GM21381 (cell line): ENCODE results near the gene NCBP2.
A peak's percentile ranks its signal among the peaks of the same experiment; 100 is the strongest.

ENCODE experiments used
- ATAC-seq: cut with Tn5 transposase; IDR thresholded peaks from one replicate; pipeline ENCODE4 v1.9.1; 2021; ENCODE audit warnings: mild to moderate bottlenecking, moderate library complexity; ENCODE audit not compliant: unreplicated experiment

Gene NCBP2

DNA sequence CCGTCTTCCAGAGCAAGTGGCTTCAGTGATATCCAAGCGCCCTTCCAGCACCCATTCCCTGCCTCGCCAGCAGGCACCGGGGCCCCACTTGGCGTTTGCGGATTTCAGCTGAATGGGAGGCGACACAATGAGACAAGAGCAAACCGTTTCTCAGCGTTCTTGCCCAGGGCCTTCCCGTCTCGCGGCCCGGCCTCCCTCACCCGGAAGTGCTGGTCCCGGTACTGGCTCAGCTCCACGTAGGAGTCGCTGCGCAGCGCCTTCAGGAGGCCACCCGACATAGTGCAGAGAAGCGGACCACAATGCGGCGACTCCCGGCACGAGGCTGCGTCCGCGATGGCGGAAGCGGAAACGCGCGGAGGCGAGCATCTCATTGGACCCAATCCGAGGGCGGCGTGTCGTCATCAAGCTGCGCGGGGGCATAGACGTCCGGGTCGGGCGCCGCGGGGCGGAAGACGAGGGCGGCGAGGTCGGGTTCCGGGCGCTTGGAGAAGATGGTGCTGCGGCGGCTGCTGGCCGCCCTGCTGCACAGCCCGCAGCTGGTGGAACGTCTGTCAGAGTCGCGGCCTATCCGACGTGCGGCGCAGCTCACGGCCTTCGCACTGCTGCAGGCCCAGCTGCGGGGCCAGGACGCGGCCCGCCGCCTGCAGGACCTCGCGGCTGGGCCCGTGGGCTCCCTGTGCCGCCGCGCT lies at the start of gene NCBP2:
TSS of gene NCBP2 (minus strand) at position 303 of the 689 bp plus-strand sequence. CDS start at position 278, 25 bp downstream.
- ATAC-seq: peak; percentile 94

DNA sequence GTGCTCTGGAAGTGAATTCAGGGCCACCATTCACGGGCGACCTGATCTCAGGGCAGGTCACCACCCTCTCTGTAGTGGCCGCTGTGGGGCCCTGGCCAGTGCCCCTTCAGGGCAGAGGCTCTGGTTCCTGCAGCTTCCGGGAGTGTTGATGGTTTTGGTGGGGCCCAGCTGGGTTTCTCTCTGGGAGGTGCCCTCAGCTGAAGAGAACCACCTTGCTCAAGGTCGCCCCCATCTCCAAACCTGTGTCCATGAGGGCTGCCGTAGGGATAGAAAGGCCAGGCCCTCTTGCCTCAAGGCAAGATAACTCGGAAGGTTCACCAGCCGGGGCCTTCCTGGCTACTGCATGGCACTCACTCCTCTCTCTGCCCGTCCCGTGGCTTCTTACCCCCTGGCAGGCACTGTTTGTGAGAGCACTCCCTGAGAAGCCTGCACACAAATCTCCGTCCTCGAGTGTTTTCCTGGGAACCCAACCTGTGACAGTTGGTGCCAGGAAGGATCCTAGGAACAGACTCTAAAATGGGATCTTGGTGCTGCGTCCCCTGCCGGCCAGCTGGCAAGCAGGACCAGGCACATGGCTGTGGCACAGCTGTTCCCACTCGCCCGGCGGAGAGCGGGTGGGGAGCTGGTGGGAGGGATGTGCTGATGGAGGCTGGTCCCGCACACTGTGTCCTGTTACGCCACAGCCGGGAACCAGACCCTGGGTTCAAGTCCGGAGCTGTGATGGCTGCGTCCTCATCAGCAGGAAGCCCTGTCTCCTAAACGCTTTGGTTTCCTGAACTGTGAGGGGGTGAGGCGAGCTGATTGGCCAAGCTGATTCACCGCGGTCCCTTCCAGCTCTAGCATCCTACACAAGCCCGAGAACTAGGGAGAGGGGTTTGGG lies 49.5 kb upstream of the NCBP2 start:
- ATAC-seq: no peak

DNA sequence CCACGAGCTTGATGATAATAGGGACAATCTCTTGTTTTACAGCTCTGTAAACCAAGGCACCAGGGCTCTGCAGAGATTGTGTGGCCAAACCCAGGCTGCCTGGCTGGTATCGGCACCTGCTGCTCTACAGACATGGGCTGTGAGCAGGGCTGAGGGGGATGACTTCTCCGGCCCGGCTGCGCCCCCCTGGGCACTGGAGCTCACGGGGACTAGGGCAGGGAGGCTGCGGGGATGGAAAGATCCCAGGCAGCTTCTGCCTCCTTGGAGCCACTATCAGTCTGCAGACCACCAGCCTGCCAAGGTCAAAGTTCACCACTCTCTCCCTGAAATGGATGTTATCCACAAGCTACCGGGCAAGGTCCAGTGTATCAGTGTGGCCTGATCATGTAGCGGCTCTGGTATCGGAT lies 48.3 kb upstream of the NCBP2 start:
- ATAC-seq: no peak

DNA sequence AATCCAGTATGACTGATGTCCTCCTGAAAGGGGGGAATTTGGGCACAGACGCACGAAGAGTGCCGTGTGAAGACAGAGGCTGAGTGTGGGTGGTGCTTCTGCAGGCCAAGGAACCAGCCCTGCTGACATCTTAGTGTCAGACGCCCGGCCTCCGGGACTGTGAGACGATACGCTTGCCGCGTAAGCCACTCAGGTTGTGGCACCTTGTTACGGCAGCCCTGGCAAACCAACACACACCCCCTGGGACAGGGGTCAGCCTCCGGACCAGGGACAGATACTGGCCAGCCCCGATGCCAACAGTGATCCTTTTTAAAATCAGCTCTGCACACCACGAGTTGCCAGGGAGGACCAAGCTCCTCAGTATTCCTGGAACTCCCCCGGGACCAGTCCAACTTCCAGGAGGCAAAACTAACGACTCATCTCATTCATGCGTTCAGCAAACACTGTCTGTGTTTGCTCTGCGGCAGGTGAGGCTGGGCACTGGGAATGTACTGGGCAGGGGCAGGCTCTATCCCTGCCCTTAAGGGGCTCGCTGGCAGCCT lies 47.5 kb upstream of the NCBP2 start:
- ATAC-seq: no peak

DNA sequence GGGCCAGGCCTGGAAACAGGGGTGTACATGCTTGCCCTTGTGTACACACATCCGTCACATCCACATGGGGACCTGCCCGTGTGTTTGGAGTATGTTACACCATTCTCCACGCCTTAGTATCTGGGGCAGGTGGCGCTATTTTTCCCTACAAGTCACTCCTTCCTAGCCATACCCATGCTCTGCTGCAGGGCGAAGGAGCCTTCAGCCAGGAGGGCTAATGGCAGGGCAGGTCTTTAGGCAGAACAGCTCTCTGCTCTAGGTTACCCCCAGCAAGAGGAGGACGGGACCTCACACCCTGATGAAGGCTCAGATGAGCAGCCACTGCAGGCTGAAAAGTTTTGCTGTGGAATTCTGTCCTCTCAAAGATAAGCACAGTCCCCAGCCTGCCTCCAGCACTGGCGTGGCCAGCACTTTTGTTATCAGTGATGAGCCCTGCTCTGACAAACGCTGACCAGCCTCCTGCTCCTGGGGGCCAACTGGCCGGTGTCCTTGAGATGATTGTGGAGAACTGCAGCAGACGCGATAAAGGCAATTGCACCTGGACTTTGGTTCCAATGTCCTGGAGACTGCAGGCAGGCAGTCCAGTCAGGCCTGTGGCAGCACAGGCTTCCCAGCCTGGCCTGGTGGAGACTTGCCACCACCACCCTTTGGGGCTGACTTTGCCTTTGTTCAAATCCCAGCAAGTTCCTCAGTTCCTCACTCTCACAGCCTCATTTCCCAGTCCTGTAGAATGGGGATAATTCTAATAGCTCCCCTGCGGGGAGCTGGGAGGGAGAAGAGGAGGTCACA lies 46.1 kb upstream of the NCBP2 start:
- no peak for ATAC-seq

DNA sequence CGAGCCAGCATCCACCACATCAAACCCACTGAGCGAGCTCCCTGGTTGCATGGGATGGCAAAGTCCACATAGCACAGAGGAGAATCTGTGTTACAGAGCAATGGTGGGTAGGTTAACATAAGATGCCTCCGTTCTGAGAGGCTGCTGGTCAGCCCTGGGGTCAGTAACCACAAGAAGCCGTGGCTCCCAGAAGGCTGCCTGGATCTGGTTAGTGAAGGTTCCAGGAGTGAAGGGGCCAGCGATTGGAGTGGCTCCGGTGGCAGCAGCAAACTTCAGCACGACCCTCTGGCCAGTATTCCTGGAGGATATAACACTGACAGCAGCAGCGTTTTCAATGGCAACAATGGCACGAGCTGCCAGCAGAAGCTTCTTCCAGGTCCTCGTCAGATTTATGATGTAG lies 44.7 kb upstream of the NCBP2 start:
- ATAC-seq: no peak

DNA sequence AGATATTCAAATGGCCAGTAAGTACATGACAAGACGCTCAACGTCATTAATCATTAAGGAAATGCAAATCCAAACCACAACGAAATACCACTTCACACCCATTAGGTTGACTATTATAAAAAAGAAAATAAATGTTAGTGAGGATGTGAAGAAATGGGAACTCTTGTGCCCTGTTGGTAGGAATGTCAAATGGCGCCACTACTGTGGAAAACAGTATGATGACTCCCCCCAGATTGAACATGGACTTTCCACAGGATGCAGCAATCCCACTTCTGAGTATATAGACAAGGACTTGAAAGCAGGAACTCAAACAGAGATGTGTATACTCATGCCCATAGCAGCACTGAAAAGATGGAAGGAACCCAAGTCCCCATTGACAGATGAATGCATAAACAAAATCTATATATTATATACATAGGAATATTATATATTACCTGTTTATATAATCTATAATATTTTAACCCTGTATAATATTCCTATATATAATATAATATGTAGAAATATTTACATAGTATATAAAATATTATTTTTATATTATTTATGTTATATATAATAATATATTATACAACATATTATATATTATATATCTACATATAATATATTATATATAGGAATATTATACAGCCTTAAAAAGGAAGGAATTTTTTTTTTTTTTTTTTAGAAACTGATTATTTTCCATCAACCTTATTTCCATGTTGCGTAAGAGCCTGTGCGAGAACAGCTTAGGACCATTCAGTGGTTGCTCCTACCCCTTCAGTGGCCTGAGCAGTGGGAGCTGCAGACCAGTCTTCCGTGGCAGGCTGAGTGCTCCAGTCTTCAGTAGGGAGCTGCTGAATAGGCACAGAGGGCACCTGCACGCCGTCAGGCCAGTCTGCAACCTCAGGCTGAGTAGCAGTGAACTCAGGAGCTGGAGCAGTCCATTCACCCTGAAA lies 43.9 kb upstream of the NCBP2 start:
- ATAC-seq: no peak

DNA sequence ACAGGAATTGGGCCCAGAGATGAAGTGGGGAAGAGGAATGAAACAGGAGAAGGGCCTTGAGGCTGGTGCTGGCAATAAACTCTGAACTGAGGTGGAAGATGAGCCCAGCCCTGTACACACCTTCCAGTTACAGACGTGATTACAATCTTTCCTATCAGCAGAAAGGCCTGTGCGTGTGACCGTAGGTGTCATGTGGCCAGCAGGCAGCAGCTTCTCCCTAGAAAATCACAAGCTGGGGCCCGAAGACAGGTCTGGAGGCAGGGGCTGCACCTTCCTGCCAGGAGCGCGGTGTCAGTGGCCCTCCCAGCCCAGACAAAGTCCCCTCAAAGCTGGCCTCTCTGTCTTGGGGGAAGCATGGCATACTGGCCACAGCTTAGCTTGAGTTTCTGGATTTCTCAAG lies 43.0 kb upstream of the NCBP2 start:
- no peak for ATAC-seq

DNA sequence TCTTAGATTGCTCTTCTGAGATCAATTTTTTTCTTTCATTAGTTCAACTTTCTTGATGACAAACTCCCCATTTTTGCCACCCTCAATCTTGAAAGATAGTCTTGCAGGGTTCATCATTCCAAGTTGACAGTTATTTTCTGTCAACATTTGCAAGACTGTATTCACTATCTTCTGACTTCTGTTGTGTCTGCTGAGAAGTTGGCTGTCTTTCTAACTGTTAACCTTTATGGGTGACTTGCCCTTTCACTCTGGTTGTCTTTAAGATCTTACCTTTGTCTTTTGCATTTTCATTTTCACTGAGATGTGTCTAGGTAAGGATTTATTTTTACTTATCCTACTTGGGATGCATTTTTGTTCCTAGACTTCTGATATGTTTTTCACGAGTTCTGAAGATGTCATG lies 40.9 kb upstream of the NCBP2 start:
- no peak for ATAC-seq

DNA sequence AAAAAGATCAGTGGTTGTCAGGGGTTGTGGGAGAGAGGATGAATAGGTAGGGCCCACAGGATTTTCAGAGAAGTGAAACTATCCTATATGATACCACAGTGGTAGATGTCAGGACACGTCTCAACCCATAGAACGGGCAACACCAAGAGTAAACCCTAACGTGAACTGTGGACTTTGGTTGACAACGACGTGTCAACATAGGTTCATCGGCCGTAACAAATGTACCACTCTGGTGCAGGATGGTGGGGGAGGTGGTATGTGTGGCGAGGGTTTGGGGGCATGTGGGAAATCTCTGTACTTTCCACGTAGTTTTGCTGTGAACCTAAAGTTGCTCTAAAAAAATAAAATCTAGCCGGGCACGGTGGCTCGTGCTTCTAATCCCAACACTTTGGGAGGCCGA lies 39.3 kb upstream of the NCBP2 start:
- ATAC-seq: no peak

DNA sequence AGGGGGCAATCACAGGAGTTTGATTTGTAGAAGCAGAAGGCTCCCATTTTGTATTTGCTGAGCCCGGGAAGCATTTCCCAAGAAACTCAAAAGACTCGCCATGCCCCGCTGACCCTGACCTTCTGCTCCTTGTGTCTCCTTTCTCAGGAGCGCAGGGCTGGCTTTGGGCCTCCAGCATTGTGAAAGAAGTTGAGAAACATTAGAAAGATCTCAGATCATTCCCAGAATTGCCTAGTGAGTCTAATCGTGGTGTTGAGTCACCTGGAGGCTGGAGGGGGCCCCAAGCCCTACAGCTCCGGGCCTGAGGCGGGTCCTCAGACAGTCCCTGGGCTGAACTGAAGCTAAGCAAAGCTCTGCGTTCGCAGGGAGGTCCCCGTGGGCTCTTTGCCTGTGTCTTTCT lies 37.2 kb upstream of the NCBP2 start:
- ATAC-seq: no peak

DNA sequence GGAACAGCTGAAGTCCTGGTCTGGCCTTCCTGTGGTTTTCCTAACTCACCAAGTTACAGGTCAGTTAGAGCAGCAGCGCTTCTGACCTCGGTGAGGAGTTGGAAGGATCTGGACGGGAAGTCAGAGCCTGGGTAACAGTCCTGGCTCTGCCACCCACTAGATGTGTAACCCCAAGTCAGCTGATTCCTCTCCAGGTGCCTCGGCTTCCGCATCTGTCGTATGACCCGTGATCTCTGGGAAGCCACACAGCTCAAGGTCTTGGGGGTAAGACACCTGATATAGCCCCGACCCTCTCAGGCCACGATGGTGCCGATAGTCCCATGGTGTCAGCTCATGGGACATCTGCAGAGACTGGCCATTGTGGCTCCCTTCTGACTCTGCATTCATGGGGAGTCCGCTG lies 34.6 kb upstream of the NCBP2 start:
- no peak for ATAC-seq

DNA sequence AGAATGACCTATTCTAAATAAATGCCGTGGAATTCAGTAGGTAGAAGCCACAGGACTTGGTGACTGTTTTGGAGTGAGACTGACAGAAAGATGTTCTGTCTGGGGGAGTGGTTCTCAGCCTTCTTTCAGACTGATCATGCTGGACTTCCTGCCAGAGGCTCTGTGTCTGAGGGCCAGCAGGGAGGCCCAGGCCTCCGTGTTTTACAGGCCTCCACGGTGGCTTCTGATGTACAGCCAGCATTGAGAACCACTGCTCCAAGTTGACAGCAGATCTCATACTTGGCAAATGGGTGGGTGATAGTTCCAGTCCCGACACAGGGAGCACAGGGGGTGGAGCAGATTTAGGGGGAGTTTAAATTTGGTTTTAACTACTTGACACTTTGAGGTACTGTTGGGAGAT lies 33.0 kb upstream of the NCBP2 start:
- no peak for ATAC-seq

DNA sequence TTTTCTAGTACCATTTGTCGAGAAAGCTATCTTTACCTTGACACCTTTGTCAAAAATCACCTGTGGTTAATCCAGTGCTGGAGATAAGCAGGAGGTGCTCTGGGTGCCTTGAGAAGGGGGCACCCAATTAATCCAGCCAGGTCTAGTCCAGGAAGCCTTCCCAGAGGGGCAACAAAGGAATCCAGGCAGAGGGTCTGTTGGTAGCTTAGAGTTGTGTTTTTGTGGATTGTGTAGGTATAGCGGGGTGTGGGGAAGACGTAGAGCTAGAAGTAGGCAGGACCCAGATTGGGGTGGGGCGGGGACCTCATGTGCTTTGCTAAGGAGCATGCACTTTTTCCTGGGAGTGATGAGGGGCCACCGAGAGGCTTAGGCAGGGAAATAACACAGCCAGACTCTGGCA lies 32.3 kb upstream of the NCBP2 start:
- no peak for ATAC-seq

DNA sequence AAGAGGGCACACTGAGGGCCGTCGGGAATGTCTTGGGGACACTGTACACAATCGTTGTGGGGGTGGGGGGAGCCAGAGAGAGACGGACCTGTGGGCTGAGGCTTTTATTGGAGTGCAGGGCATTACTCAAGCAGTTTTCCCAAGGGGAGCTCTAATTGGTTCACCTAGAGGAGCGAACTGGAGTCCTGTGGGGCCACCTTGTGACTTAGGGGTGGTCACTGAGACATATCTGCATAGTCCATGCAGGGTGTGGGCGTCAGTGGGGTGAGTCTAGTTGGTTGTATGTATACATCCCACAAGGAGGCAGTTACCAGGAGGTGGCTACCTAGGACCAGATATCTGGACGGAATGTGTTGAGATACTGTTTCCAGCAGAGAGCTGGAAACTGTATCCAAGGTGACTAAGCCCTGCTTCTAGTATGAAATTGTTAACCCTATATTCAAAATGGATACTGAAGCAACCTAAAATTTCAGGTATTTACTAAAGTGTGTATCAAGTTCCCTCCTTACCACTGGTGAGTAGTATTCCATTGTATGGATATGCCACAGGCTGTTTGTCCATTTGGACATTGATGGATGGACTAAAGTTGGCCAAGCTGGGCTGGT lies 28.9 kb upstream of the NCBP2 start:
- ATAC-seq: no peak

DNA sequence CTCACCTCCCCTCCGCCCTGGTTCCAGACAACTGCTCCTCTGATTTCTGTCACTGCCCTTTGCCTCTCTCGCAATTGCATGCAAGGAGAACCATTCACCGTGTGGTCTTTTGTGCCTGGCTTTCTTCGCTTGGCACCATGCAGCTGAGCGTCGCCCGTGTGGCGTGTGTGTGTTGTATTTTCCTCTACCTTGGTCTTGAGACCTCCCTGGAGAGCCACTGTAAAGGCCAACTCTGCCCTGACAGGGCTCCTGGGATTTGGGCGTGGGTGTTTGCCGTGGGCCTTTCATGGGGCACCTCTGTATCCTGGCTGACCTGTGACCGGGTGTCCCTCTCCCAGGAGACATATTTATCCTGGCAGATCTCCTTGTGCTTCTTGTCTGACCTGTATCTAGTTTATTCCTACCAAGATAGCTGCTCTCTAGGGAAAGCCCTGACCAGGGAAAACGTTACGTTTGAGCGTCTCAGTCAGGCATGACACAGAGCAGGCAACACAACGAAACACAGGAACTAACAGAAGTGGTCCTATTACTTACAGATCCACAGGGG lies 28.3 kb upstream of the NCBP2 start:
- no peak for ATAC-seq

DNA sequence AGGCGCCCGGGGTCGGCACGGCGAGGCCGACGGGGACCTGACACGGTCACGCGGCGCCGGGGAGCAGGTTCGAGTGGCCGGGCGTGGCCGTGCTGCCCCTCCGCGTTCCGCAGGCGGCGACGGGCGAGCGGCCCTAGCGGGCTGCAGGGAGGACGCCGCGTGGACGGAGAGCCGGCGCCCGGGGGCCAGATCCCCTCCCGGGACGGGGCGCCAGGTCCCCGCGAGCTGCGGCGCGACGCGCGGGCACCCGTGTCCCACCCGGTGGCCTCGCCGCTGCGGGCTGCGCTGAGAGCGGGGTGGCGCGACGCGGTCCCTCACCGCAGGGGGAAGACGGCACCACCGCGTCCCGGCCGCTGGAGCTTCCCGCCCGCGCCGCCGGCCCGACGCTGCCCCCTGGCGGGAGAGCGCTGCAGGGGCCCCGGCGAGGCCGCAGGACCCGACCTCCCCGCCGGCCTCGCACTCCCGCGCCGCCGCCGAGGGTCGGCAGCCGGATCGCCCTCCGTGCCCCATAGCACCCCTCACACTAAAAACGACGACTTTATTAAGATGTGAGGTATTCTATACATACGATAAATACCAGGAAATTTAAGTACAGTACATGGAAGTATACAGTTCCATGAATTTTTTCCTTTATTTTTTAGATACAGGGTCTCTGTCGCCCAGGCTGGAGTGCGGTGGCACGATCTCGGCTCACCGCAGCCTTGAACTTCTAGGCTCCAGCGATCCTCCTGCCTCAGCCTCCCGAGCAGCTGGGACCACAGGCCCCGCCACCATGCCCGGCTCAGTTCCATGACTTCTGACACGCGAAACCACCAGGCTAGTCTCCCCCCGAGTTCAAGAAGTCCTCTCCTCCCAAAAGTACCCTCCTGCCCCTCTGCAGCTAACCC lies 27.6 kb upstream of the NCBP2 start:
- peak; percentile 55 for ATAC-seq

DNA sequence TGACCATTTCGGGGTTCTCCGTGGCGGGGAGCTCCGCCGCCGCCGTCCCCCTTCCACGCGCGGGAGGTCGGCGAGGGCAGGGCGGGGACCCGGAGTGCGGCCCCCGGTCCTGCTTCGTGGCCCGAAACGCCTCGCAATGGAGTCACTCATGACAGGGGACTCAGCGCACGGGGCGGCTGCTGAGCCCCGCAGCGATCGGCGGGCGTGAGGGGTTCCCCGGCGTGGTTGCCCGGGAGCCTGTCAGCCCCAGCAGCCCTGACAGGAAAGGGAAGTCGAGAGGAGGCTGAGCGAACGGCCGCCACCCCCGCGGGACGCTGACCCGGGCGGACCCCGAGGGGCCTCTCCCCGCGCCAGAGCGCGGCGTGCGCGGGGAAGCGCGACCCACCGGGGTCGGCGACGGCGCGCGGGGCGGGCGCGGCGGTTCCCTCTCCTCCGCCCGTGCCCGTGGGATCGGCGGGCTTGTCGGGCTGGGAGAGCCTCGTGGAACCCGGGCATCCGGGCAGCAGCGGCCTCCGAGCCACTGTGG lies 26.9 kb upstream of the NCBP2 start:
- ATAC-seq: peak; percentile 43
